ENCODE measurements around the gene RIPOR3. TPM values are rescaled to one million over a fixed set of nuclear protein-coding genes. Genes with fewer than 3 reads are reported as not detected.
A peak's percentile ranks its signal among the peaks of the same experiment; 100 is the strongest.

The RIPOR3 gene
- total RNA-seq, 1 donor from 2014 or later, result 0.44 TPM

DNA sequence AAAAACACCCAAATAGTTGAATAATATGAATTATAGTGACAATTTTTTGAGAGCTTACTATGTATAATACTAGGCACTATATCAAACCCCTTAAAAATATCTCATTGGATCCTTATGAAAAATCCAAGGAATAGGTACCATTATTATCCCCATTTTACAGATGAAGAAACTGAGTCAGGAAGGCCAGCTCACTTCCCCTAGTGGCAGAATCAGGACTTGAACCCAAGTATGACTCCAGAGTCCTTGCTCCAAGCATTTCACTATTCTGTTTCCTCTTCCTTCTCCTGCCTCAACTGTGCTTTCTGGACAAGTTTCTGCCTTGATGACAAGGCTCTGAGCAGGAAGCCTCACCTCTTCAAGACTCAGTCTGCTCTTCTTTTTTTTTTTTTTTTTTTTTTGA, 29.2 kb upstream of the RIPOR3 start:
- H3K4me1 Mint-ChIP-seq, result no peaks in the 10 kb centered on the region
- no peak overlapping the region for H3K4me3 Mint-ChIP-seq
- no peaks in the 10 kb centered on the region for H3K27me3 Mint-ChIP-seq (ENCODE audit: low read depth)
- no peak for DNase-seq (ENCODE audit: low read depth, low spot score)
- TF ChIP-seq, protein P1, sequence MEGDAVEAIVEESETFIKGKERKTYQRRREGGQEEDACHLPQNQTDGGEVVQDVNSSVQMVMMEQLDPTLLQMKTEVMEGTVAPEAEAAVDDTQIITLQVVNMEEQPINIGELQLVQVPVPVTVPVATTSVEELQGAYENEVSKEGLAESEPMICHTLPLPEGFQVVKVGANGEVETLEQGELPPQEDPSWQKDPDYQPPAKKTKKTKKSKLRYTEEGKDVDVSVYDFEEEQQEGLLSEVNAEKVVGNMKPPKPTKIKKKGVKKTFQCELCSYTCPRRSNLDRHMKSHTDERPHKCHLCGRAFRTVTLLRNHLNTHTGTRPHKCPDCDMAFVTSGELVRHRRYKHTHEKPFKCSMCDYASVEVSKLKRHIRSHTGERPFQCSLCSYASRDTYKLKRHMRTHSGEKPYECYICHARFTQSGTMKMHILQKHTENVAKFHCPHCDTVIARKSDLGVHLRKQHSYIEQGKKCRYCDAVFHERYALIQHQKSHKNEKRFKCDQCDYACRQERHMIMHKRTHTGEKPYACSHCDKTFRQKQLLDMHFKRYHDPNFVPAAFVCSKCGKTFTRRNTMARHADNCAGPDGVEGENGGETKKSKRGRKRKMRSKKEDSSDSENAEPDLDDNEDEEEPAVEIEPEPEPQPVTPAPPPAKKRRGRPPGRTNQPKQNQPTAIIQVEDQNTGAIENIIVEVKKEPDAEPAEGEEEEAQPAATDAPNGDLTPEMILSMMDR (conservative IDR thresholded peaks at IDR 0.05), result peak; percentile 14
- no peaks in the 10 kb centered on the region for H3K9me3 Mint-ChIP-seq
- no peak overlapping the region for H3K27ac Mint-ChIP-seq (ENCODE audit: unreplicated experiment)
- no peaks in the 10 kb centered on the region for H3K36me3 Mint-ChIP-seq (ENCODE audit: low read depth)

DNA sequence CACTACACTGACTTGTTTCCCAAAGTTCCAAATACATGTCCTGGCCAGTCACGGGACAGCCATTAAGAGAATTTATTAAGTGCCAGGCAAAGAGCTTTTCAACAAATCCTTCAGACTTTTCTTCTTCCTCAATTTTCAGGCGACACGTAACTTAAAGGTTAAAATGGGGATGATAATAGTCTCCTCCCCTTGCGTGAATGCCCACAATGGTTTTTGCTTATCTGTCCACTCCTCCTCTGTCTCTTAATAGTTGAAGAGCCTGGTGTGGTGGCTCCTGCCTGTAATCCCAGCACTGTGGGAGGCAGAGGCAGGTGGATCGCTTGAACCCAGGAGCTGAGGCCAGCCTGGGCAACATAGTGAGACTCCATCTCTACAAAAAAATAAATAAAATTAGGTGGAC, 28.7 kb upstream of the RIPOR3 start:
- no peaks in the 10 kb centered on the region for H3K4me1 Mint-ChIP-seq
- H3K36me3 Mint-ChIP-seq (ENCODE audit: low read depth), result no peaks in the 10 kb centered on the region
- H3K4me3 Mint-ChIP-seq, result no peak overlapping the region
- no peaks in the 10 kb centered on the region for H3K9me3 Mint-ChIP-seq
- no peaks in the 10 kb centered on the region for H3K27me3 Mint-ChIP-seq (ENCODE audit: low read depth)
- TF ChIP-seq, protein P1 (conservative IDR thresholded peaks at IDR 0.05), result no peak
- H3K27ac Mint-ChIP-seq (ENCODE audit: unreplicated experiment), result no peak overlapping the region
- DNase-seq (ENCODE audit: low read depth, low spot score), result no peak

DNA sequence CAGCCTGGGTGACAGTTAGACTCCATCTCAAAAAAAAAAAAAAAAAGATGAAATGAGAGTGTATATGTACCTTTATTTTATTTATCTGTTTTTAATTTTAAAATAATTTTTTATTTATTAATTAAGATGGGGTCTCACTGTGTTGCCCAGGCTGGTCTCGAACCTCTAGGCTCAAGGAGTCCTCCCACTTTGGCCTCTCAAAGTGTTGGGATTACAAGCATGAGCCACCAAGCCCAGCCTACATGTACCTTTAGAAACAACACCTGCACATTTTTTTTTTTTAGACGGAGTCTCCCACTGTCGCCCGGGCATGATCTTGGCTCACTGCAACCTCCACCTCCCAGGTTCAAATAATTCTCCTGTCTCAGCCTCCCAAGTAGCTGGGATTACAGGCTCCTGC, 28.0 kb upstream of the RIPOR3 start:
- H3K27me3 Mint-ChIP-seq (ENCODE audit: low read depth), result no peaks in the 10 kb centered on the region
- H3K27ac Mint-ChIP-seq (ENCODE audit: unreplicated experiment), result no peak overlapping the region
- TF ChIP-seq, protein P1 (conservative IDR thresholded peaks at IDR 0.05), result no peak
- H3K36me3 Mint-ChIP-seq (ENCODE audit: low read depth), result no peaks in the 10 kb centered on the region
- H3K4me1 Mint-ChIP-seq, result no peaks in the 10 kb centered on the region
- no peak for DNase-seq (ENCODE audit: low read depth, low spot score)
- H3K9me3 Mint-ChIP-seq, result no peaks in the 10 kb centered on the region
- no peak overlapping the region for H3K4me3 Mint-ChIP-seq

DNA sequence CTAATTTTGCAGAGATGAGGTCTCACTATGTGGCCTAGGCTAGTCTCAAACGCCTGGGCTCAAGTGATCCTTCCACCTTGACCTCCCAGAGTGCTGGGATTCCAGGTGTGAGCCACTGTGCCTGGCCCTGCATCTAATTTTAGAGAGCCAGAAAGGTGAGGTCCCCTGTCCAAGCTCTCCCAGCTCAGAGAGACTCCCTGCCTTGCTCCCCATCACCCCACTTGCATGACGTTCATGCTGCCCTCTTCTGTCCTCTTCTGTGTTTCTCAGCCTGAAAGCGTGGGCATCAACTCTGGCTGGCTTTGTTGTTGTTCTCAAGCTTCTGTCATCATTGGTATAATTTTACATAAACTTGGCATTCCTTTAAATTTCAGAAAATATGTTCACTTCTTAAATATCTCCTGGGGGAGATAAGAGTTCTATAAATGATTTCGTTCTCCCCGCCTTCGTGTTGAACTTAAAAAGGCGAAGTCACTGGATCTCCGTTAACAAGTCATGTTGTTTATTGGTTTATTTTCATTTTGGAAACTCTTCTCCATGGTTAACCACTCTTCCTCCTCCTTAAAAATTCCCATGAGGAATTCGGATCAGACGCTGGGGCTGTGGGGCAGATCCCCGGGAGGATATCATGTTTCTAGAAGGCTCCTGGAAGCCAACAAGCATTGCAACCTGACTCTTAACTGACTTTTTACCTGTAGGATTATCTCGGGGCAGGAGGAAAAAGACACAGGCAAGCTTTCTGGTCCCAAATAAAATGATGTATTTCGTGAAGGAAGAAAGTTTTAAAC, 26.8 kb upstream of the RIPOR3 start:
- no peak overlapping the region for H3K4me3 Mint-ChIP-seq
- TF ChIP-seq, protein P1 (conservative IDR thresholded peaks at IDR 0.05), result no peak
- DNase-seq (ENCODE audit: low read depth, low spot score), result no peak
- H3K36me3 Mint-ChIP-seq (ENCODE audit: low read depth), result no peaks in the 10 kb centered on the region
- H3K27ac Mint-ChIP-seq (ENCODE audit: unreplicated experiment), result no peak overlapping the region
- peaks cover 4% of the 10 kb centered on the region for H3K4me1 Mint-ChIP-seq
- H3K27me3 Mint-ChIP-seq (ENCODE audit: low read depth), result peaks cover 4% of the 10 kb centered on the region
- no peaks in the 10 kb centered on the region for H3K9me3 Mint-ChIP-seq

DNA sequence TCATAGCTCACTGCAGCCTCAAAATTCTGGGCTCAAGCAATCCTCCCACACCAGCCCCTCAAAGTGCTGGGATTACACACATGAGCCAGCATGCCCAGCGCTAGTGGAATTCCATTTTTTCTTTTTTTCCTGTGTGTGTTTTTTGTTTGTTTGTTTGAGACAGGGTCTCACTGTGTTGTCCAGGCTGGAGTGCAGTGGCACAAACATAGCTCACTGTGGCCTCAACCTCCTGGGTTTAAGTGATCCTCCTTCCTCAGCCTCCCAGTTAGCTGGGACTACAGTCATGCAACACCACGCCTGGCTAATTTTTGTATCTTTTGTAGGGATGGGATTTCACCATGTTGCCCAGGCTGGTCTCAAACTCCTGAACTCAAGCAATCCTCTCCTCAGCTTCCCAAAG, 26.0 kb upstream of the RIPOR3 start:
- peaks cover 4% of the 10 kb centered on the region for H3K27me3 Mint-ChIP-seq (ENCODE audit: low read depth)
- no peaks in the 10 kb centered on the region for H3K36me3 Mint-ChIP-seq (ENCODE audit: low read depth)
- TF ChIP-seq, protein P1 (conservative IDR thresholded peaks at IDR 0.05), result no peak
- DNase-seq (ENCODE audit: low read depth, low spot score), result no peak
- H3K4me3 Mint-ChIP-seq, result no peak overlapping the region
- H3K9me3 Mint-ChIP-seq, result no peaks in the 10 kb centered on the region
- H3K4me1 Mint-ChIP-seq, result peaks cover 4% of the 10 kb centered on the region
- no peak overlapping the region for H3K27ac Mint-ChIP-seq (ENCODE audit: unreplicated experiment)

All from neural crest cell (in vitro differentiated cells).